CD4-positive, alpha-beta T cell treated with Interleukin-21 for 1 hour (primary cell): ENCODE results near the gene BPIFA3.

Experiments used
- DNase-seq: peaks from one replicate; pipeline ENCODE4 v3.0.0-alpha.2; 2020

BPIFA3 gene

GRCh38 chr20:33267701-33268100 lies 50.5 kb downstream of the BPIFA3 start:
- DNase-seq, result no peak

GRCh38 chr20:33272155-33272873 lies 55.2 kb downstream of the BPIFA3 start:
- DNase-seq, result no peak

GRCh38 chr20:33273117-33273851 lies 56.1 kb downstream of the BPIFA3 start:
- DNase-seq, result no peak

GRCh38 chr20:33275215-33275614 lies 58.1 kb downstream of the BPIFA3 start:
- DNase-seq, result no peak

GRCh38 chr20:33275871-33276270 lies 58.7 kb downstream of the BPIFA3 start:
- no peak for DNase-seq

GRCh38 chr20:33276303-33277113 lies 59.4 kb downstream of the BPIFA3 start:
- no peak for DNase-seq
